ENCODE measurements around the gene RBM33. TPM values are rescaled to one million over a fixed set of nuclear protein-coding genes. Genes with fewer than 3 reads are reported as not detected.

The RBM33 gene
- polyA plus RNA-seq, 1 experiment, result 5.0 TPM

- ChIA-PET CTCF (interaction anchor here (1.0 kb wide), 1 partner anchor 13 kb away, joined by 3 read pairs; no protein-coding TSS in a partner anchor), POLR2A (no interaction called here)
Observed at GRCh38 chr7:155706376-155706775, 61.9 kb downstream of the RBM33 start.

GRCh38 chr7:155709453-155709852 lies 65.0 kb downstream of the RBM33 start:
- H3K36me3 ChIP-seq (ENCODE audit: control insufficient read depth, insufficient read depth, low read length), result peaks cover 15% of the 10 kb centered on the region
- CTCF ChIA-PET, result interaction anchor here (0.7 to 1.4 kb wide), 2 partner anchors 8 to 110 kb away, joined by 3 to 4 read pairs; no protein-coding TSS in a partner anchor
- TF ChIP-seq CTCF (IDR thresholded peaks at IDR 0.05; ENCODE audit: insufficient read depth, low read depth, low read length), result no peak

More at GRCh38 chr7:155706376-155706775, 61.9 kb downstream of the RBM33 start:
- TF ChIP-seq CTCF (IDR thresholded peaks at IDR 0.05; ENCODE audit: insufficient read depth, low read depth, low read length), result no peak
- H3K27me3 ChIP-seq (ENCODE audit: control insufficient read depth, insufficient read depth, low read length), result no peaks in the 10 kb centered on the region
- H3K4me3 ChIP-seq (ENCODE audit: low read depth, low read length), result no peak overlapping the region
- H3K36me3 ChIP-seq (ENCODE audit: control insufficient read depth, insufficient read depth, low read length), result peaks cover 16% of the 10 kb centered on the region
- no peak for DNase-seq (ENCODE audit: low read depth)

GRCh38 chr7:155710031-155710430 lies 65.6 kb downstream of the RBM33 start:
- TF ChIP-seq CTCF (IDR thresholded peaks at IDR 0.05; ENCODE audit: insufficient read depth, low read depth, low read length), result no peak
- POLR2A ChIA-PET, result no interaction called here
- peaks cover 15% of the 10 kb centered on the region for H3K36me3 ChIP-seq (ENCODE audit: control insufficient read depth, insufficient read depth, low read length)
- DNase-seq (ENCODE audit: low read depth), result no peak
- CTCF ChIA-PET, result interaction anchor here (1.4 kb wide), 1 partner anchor 8 kb away, joined by 4 read pairs; no protein-coding TSS in a partner anchor
- H3K27me3 ChIP-seq (ENCODE audit: control insufficient read depth, insufficient read depth, low read length), result no peaks in the 10 kb centered on the region
- no peak overlapping the region for H3K4me3 ChIP-seq (ENCODE audit: low read depth, low read length)

More at GRCh38 chr7:155709453-155709852, 65.0 kb downstream of the RBM33 start:
- H3K4me3 ChIP-seq (ENCODE audit: low read depth, low read length), result no peak overlapping the region
- no peak for DNase-seq (ENCODE audit: low read depth)
- H3K27me3 ChIP-seq (ENCODE audit: control insufficient read depth, insufficient read depth, low read length), result no peaks in the 10 kb centered on the region
- POLR2A ChIA-PET, result no interaction called here

GRCh38 chr7:155710530-155710929 lies 66.1 kb downstream of the RBM33 start:
- no peak for DNase-seq (ENCODE audit: low read depth)
- Histone ChIP-seq H3K36me3 (ENCODE audit: control insufficient read depth, insufficient read depth, low read length) (peaks cover 15% of the 10 kb centered on the region), H3K27me3 (ENCODE audit: control insufficient read depth, insufficient read depth, low read length) (no peaks in the 10 kb centered on the region), H3K4me3 (ENCODE audit: low read depth, low read length) (no peak overlapping the region)
- no peak for TF ChIP-seq CTCF (IDR thresholded peaks at IDR 0.05; ENCODE audit: insufficient read depth, low read depth, low read length)
- ChIA-PET POLR2A (no interaction called here), CTCF (interaction anchor here (0.6 to 1.4 kb wide), 2 partner anchors 9 to 129 kb away, joined by 3 to 4 read pairs; no protein-coding TSS in a partner anchor)

- DNase-seq (ENCODE audit: low read depth), result no peak
- Histone ChIP-seq H3K36me3 (ENCODE audit: control insufficient read depth, insufficient read depth, low read length) (peaks cover 15% of the 10 kb centered on the region), H3K4me3 (ENCODE audit: low read depth, low read length) (no peak overlapping the region), H3K27me3 (ENCODE audit: control insufficient read depth, insufficient read depth, low read length) (no peaks in the 10 kb centered on the region)
- POLR2A ChIA-PET, result no interaction called here
- CTCF ChIA-PET, result interaction anchor here (0.6 to 1.4 kb wide), 2 partner anchors 9 to 130 kb away, joined by 3 to 4 read pairs; no protein-coding TSS in a partner anchor
- TF ChIP-seq CTCF (IDR thresholded peaks at IDR 0.05; ENCODE audit: insufficient read depth, low read depth, low read length), result no peak
Observed at GRCh38 chr7:155711081-155711480, 66.6 kb downstream of the RBM33 start.
